ENCODE results near the gene PLA2G4D.

GRCh38 chr15:42135351-42135750 lies 41.0 kb upstream of the PLA2G4D start:
- TF ChIP-seq CTCF (IDR thresholded peaks at IDR 0.05; ENCODE audit: insufficient read depth, low read length, poor library complexity, severe bottlenecking) (no peak), EZH2phosphoT487 (conservative IDR thresholded peaks at IDR 0.05; ENCODE audit: low read length) (no peak)
